ENCODE measurements around the gene PROCA1.

DNA sequence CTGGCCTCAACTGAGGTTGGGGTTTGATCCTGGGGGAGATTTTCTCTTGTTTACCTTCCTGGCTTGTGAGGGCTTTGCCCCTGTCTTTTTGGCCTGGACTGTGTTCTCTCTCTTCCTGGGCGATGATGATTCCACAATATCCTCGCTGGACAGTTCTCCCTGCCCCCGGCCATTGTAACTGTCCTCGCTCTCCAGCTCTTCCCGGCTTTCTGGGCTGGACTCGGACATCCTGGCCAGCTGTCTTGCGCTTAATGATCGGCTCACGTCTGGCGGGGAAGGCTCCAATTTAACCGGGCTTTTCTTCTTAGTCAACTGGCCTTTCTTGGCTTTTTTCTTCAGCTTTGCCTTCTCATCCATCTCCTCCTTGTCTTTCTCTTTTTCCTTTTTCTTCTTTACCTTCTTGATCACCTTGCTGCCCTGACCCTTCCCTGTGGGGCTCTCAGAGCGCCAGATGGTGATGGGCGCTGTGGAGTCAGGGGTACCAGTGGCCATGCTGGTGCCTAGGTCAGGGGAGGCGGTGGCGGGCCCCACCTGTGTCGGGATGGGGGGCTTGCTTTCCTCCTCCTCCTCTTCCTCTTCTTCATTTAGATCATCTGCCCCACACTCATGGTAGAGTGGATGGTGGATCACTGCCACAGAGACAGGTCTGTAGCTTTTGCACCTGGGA is 8.0 kb downstream of the PROCA1 start:
- TF ChIP-seq, protein P1, sequence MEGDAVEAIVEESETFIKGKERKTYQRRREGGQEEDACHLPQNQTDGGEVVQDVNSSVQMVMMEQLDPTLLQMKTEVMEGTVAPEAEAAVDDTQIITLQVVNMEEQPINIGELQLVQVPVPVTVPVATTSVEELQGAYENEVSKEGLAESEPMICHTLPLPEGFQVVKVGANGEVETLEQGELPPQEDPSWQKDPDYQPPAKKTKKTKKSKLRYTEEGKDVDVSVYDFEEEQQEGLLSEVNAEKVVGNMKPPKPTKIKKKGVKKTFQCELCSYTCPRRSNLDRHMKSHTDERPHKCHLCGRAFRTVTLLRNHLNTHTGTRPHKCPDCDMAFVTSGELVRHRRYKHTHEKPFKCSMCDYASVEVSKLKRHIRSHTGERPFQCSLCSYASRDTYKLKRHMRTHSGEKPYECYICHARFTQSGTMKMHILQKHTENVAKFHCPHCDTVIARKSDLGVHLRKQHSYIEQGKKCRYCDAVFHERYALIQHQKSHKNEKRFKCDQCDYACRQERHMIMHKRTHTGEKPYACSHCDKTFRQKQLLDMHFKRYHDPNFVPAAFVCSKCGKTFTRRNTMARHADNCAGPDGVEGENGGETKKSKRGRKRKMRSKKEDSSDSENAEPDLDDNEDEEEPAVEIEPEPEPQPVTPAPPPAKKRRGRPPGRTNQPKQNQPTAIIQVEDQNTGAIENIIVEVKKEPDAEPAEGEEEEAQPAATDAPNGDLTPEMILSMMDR (IDR thresholded peaks at IDR 0.05) = no peak
- TF ChIP-seq POLR2A (IDR thresholded peaks at IDR 0.05) = no peak
- TF ChIP-seq POLR2AphosphoS5 (IDR thresholded peaks at IDR 0.05; ENCODE audit: insufficient read depth in 1 of 2, low read depth in 1 of 2) = no peak

Measured in vagina (tissue), 2 donors.